GM18873 (cell line): ENCODE data around the gene CCDC40.

ENCODE experiments used
- ATAC-seq: cut with Tn5 transposase; IDR thresholded peaks from one replicate; pipeline ENCODE4 v1.9.1; 2021; ENCODE audit warnings: mild to moderate bottlenecking, moderate library complexity, moderate number of reproducible peaks; ENCODE audit not compliant: unreplicated experiment, low FRiP score

Gene CCDC40

DNA sequence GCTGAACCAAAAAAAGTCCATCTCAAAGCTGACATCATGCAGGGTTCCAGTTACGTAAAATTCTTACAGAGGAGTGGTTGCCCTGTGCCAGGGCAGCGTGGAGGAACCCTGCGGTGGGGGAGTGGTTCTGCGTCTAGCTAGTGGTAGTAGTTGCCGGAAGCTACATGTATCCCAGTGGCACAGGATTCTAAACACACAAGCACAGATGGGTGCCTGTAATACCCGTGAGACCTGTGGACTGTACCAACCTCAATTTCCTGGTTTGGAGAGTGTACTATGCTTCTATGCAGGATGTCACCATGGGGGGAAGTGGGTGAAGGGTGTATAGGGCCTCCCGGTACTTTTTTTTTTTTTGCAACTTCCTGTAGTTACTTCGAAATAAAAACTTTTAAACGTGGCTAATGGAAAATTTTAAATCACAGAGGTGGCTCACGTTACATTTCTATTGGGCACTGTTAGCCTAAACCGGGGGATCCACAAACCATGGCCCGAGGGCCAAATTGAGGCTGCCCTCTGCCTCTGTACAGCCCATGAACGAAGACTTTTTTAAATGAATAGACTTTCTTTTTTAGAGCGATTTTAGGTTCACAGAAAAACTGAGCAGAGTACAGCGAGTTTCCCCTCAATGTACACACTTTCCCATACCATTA is 39.3 kb upstream of the CCDC40 start:
- no peak for ATAC-seq

DNA sequence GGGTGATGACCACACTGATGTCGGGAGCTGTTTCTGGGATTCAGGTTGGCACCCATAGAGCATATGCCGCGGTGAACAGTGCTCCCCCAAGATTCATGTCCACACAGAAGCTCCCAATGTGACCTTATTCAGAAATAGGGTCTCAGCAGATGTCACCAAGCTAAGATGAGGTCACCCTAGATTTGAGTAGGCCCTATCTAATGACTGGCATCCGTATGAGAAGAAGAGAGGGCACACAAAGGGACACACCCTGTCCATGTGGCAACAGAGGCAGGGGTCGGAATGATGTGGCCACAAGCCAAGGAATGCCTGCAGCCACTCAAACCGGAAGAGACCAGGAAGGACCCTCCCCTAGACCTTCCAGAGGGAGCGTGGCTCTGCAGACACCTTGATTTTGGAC is 36.3 kb upstream of the CCDC40 start:
- no peak for ATAC-seq

DNA sequence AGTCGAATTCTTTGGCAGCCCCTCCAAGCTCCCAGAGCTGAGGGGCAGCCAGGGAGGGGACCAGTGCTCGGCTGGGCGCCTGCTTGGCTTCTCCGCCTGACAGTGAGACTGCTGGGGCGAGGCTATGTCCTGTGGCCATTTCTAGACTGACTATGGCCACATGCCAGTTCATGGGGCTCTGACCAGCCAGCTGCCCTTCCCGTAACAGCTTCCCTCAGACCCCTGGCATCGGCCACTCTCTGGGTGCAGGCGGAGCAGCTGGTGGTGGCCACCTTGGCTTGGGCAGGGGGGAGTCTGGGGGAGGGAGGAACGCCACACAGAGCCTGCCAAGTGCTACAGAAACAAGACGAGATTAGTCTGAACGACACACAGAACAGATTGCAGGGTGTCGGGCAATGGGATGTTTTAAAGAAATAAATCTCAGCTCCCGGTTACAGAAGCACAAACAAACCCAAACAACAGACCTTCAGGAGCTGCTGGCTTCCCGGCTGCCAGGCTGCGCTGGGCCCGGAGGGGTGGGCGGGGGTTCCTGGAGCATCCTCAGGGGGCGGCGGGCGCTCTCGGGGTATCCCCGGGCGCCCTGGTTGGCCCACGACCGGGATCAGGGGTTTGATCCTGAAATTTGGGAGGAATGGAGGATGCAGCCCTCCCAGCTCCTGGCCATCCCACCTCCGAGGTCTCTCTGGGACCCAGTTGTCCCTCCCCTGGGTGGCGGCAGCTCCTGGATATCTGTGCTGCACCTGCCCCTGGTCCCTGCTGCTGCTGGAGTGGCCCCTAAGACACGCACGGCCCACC is 35.3 kb upstream of the CCDC40 start:
- no peak for ATAC-seq

DNA sequence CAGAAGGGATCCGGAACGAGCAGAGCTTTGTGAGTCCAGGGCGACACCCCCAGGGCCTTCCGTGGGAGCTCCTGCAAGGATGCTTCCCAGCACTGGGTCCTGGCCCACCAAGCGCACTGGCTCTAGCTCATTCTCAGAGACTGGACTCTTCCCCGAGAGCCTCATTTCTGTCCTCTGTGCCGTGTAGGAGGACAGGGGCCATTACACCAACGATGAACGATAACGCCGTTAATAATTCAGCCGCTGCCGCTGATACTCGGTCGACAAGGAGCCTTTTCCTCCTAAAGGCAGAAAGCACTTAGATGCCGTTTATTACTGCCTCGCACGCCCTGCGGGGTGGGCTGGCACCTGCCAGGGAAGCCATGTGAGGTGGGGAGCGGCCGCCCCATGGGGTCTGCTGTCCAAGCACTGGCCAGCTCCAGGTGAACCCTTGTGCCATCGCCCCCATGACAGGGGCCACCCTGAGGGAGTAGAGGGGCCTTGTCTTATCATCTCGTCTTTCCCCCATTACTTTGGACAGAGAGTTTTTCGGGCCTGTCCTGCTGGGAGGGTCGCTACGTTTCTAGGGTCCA is 34.3 kb upstream of the CCDC40 start:
- ATAC-seq, result no peak

DNA sequence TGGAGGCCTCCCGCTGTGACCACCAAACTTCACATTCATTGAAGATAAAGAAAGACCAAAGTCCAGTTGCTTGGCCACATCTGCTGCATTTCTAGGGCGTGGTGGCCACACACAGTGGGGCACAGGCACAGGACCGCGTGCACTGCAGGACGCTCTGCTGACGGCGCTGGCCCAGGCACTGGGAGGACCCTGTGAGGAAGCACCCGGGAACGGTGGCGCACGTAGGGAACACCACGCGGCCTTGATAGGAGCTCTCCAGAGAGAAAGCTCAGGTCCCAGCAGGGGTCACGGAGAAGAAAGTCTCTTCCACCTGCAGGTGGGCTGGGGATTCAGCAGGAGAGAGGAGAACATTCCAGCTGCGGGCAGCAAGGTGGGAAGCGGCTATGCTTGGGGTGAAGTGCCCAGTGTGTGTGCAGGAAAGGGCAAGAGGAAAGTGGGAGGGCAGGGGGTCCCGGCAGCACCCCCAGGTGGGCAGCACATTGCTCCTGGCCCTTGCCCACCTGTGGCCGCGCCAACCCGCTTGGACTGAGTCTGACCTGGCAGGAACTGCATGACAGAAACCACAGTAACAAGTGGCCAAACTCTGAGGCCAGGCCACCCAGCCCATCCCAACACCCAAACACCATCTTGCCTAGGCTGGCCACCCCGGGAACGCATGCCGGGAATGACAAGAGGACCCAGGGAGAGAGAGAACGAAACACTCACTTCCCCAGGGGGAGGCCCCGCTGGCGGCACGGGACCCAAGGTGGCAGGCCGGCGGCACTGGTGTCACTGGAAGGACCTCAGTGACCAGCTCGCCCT is 33.6 kb upstream of the CCDC40 start:
- ATAC-seq, result no peak

DNA sequence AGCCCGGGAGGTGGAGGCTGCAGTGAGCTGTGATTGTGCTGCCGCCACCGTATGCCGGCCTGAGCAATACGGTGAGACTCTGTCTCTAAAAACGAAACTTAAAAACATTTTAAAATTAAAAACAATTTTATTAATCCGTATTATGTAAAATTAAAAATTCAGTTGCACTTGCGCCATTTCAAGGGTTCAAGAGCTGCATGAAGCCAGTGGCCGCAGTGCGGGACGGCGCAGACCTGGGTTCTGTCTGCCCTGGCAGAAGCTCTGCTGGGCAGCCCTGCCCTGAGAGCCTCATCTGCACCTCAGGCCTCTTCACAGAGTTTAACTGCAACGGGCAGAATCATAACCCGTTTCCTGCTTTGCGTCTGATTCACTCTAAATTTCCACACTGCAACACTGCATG is 32.5 kb upstream of the CCDC40 start:
- ATAC-seq, result no peak

DNA sequence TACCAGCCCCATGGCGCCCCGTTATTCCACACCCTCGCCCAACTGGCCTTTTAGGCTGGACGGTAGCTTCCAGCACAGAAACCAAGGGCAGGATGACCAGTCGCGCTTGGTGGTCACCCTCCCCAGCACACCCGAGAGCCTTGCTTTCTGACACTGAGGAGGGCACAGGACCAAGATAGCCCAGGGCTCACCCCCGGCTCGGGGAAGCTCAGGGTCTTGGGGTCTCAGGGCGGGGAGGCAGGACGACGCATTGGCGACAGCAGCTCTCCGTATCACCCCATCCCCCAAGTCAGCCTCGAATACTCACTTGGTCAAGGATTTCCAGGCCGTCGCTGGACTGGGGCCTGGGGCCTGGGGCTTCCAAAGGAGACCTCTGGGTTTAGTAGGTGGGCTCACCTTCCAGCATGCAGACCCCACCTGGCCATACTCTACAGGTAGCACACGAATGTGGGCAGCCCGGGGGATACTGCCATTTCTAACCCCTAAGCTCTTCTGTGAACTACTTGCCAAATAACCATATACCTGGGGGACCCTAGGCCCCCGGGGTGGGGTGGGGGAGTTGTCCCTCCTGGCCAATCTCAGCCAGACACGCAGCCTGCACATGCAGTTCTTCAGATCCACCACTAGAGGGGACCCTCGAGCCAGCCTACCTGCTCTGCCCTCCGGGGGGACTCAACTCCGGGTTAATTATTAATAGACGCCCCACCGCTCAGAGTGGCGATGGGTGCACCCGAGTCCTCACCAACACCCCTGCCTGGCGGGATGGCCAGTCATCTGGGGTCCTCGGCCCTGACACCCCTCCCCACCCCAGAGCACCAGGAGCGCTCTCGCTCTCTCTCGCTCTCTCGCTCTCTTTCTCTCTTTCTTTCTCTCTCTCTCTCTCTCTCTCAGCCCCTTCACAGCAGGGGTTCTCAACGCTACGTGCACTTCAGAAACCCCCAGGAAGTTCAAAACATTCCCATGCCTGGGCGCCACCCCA is 30.8 kb upstream of the CCDC40 start:
- ATAC-seq, result no peak

DNA sequence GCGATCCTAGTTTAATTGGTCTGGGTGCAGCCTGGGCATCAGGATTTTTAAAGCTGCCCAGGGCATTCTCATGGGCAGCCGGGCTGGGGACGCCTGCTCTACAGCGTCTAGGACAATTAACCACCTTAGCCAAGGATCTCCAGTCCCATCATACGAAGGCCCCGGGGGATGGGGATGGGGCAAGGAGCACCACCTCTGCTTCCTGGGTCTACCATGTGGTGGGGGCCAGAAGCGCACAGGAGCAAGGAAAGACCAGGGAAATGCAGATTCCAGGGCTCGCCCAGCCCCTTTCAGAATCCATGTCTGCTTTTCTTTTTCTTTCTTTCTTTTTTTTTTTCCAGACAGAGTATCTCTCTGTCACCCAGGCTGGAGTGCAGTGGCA is 30.1 kb upstream of the CCDC40 start:
- ATAC-seq, result no peak

DNA sequence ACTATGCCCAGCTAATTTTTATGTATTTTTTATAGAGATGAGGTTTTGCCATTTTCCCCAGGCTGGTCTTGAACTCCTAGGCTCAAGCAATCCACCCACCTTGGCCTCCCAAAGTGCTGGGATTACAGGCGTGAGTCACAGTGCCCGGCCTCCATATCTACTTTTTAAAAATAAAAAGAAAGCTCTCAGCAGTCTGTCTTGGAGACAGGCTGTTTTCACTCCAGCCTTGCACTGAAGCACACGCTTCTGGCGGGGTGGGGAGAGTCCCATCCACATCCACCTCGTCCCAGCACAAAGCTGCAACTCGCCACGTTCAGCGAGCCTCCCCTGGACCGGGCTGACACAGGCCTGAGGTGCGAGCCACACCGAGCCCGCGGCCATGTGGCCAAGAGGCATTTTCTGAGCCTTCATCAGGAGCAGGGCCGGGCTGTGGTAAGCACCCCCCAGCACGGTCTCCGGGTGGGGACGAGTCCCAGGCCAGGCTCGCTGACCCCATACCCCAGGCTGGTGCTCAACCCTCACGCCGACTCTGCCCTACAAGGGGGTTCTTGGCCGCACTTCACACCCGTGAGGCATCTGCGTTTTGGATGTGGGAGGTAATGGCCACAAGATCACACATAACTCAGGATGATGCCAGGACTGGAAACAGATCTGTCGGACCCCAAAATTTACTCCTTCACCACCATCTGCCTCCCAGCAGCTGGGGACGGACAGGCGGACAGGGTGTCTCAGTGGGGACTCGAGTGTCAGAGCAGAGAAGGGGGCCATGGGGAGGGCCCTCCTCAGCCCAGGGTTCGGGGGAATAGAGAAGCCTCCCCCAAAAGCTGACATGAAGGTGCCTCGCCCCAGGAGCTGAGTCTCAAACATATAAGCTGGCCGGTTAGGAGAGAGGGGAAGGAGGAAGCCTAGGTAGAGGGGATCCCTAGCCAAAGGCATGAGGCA is 29.4 kb upstream of the CCDC40 start:
- no peak for ATAC-seq

DNA sequence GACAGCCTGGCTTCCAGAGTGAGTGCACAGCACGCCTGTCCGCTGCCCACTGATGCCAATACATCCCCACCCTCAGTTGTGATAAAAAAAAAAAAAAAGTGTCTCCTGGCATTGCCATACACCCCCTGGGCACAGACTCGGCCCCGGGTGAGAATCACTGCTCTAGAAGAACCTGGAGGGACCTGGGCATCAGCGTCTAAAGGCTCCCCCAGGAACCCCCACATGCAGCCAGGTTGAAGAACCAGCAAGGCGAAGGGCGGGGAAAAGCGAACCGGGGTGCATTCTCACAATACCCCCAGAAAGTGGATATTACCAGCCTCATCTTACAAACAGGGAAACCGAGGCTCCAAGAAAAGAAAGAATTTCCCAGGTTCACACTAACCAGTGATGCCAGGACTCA is 28.5 kb upstream of the CCDC40 start:
- ATAC-seq, result no peak

DNA sequence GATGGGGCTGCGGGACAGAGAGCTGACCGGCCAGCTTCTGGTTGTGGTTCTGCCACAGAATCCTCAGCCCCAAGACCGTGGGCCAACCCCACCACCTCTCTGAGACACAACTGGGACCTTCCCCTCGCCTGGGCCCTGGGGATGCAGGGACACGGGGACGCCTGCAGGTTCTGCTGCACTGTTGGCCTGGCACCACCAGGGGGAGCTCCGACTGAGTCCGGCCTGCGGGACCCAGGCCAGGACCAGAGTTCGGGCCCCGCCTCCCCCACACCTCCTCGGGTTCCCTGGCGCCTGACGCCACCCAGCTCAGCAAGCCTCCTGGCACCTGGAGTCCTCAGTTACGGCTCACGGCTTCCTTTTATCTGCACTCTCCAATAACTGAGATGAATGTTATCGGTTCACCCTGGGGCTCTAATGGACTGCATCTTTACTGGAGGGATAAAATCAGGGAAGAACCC is 28.0 kb upstream of the CCDC40 start:
- no peak for ATAC-seq

DNA sequence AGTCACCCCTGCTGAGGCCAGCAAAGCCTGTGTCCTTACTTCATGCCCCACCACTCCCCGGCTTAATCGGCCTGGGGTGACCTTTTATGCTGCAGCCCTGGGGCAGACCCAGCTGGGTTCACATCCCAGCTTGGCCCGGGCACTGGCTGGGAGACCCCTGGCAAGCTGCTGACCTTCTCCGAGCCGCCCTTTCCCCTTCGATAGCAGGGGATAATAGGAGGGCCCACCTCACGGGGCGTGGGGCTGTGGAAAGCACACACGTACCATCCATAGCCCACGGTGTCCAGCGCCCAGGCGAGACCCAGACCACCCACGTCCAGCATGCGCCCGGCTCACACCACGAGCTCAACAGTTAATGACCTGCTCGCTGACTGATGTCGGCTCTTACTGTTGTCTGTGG is 27.6 kb upstream of the CCDC40 start:
- ATAC-seq, result no peak

DNA sequence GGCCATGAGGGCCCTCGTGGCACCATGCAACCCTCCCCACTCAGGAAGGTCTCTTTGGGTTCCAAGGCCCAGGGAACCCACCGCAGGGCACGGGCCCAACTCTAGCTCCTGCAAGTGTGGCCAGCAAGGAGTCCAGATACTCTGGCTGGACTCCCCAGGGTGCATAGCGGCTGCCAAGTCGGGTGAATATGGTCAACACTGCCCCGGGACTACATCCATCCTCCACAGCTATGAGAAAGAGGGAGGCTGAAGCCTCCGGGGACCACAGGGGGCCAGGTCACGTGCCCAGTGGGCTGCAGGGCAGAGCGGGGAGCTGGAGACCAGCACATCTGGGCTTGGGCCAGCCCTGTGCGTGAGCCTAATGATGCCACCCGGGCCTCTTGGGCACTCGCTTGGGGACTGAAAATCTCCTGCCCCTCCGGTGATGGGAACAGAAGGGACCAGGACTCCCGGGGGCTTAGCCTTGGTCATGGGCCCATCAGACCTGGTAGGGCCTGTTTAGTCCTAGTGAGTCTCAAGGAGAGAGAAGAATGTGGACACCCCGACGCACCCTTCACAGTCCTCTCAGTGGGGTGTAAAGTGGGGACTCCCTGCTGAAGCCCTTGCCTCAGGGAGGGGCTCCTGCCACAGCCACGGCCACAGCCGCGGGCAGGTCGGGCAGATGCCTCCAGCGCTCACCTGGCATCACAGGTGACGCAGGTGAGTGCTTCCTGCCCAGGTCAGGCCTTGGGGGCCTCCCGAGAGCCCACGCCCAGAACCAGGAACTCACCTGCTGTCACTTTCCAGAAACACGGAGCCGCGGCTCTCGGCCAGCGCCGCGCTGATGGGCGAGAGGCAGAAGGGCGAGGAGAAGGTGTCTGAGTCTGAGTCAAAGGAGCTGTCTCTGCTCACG is 26.8 kb upstream of the CCDC40 start:
- ATAC-seq, result no peak

DNA sequence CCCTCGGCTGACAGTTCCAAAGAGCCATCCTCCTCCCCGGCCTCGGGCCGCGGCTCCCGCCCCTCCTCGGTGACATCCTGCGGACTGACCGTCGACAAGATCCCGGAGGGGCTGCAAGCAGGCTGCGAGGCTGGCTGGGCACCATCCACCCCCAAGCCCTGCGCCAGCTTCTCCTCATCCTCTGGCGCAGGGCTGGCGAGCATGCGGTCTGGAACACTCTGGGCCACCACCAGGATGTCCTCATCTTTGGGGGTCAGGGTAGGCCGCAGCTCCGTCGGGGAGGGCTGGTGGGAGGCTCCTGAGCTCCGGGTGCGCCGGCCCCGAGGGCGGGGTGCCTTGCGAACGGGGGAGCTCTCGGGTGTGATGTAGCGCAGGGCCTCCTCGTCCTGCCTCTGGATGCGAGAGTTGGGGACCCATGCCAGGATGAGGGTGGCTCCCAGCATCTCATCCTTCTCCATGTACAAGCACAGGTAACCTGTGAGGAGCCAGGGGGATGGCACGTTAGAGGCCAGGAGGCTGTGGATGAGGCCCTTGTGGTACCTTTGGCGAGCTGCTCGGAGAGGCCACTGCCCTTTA is 26.1 kb upstream of the CCDC40 start:
- ATAC-seq, result no peak

DNA sequence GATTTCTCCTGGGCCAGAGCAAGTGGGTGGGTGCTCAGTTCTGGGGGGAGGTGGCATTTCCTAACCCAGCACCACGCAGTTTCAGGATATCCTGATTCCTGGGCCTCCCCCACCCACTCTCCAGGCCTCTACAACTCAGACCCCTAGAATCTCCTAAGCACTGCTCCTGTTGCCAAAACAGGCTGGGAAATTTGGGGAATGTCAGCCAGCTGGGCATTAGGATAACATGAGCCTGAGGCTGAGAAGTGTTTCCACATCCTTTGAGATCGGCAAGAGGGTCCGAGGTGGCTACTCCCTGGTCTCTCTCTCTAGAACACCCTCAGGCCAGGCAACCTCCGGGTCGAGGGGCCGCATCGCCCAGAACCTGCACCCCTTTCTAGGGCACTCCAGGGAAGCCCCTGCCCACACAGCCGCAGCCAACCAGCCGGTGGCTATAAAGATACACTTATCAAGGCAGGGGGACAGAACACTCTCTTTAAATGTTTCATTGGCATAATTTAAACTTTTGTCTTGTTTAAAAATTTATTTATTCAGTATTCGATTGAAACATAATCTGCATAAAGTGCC is 24.4 kb upstream of the CCDC40 start:
- ATAC-seq, result no peak

DNA sequence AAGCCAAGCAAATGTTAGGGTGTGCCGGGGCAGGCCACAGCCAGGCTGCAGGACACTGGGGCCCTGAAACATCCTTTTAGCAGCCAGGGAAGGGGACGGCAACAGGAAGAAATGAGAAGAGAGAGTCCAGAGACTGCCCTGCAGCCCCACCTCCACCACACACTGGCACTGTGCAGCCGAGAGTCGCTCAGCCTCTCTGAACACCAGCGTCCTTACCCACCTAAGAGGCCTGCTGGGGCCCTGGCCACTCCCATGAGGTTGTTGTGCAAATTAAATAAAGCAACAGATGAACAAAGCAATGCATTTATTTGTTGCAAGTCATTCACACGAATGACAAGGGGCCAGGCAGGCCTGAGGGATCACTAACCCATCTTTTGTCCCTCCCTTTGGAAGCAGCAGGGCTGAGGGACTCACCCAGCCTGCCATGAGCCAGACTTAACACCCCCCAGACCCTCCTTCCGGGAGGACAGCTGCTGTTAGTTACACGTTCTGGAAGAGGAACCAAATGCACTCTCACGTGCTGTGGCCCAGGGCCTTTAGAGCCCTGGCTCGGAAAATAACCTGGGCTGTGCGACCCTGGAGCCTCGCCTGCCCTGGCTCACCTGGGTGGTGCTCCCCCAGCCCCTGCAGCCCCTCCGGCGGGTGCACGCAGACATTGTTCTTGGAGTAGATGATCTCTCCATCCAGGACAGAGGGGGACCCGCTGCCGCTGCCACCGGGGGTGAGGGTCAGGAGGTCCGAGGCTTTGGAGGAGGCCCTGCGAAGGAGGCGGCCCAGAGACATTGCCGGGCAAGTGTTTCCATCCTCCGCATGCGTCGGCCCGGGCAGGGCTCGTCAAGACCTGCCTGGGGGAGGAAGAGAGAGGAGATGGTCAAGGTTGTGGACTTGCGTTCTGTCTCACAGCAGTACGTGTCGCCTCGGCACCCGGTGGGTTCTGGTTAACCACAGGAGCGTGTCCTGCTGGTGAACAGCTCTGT is 23.4 kb upstream of the CCDC40 start:
- ATAC-seq, result no peak
